ENCODE results near the gene IKBIP.

Gene IKBIP

DNA sequence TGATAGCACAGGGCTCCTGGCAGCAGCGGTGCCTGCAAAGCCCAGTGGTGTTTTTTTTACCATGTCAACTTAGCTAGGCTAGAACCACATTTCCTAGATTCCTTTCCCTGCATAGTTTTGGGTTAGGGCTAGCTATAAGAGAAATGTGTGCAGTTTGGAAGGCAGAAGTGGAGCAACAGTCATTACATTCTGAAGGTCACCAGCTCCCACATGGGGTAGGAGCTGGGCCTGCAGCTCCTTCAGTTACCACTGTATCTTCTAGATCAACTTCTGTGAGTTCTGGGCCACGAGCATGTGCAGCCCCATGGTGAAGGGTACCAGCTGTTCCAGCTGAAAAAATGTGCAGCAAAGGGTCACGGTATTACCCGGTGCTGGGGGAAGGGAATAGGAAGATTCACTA lies 53.4 kb downstream of the IKBIP start:
- H3K27me3 ChIP-seq (ENCODE audit: low read length), result no peaks in the 10 kb centered on the region
- no peak overlapping the region for H3K4me2 ChIP-seq (ENCODE audit: low read depth, low read length, poor library complexity, severe bottlenecking)
- H3K36me3 ChIP-seq (ENCODE audit: low read length), result peaks cover 14% of the 10 kb centered on the region
- H3K4me3 ChIP-seq (ENCODE audit: insufficient read depth, low read length, poor library complexity, severe bottlenecking), result no peak overlapping the region
- no peak overlapping the region for H3K27ac ChIP-seq (ENCODE audit: low read depth, low read length)
- no peaks in the 10 kb centered on the region for H3K9me2 ChIP-seq (replicated peaks; ENCODE audit: insufficient read depth, low read length)
- H2AFZ ChIP-seq (ENCODE audit: low read depth, low read length, severe bottlenecking), result no peak overlapping the region
- H3K79me2 ChIP-seq (ENCODE audit: insufficient read depth, low read length), result peaks cover 27% of the 10 kb centered on the region
- no peaks in the 10 kb centered on the region for H3K9me3 ChIP-seq (ENCODE audit: insufficient read depth, low read length)
- H3F3A ChIP-seq (ENCODE audit: insufficient read depth), result peaks cover 5% of the 10 kb centered on the region; the same call in 1 of the 2 replicates
- TF ChIP-seq EZH2phosphoT487 (conservative IDR thresholded peaks at IDR 0.05; ENCODE audit: low read length), result no peak
- TF ChIP-seq, protein P1, sequence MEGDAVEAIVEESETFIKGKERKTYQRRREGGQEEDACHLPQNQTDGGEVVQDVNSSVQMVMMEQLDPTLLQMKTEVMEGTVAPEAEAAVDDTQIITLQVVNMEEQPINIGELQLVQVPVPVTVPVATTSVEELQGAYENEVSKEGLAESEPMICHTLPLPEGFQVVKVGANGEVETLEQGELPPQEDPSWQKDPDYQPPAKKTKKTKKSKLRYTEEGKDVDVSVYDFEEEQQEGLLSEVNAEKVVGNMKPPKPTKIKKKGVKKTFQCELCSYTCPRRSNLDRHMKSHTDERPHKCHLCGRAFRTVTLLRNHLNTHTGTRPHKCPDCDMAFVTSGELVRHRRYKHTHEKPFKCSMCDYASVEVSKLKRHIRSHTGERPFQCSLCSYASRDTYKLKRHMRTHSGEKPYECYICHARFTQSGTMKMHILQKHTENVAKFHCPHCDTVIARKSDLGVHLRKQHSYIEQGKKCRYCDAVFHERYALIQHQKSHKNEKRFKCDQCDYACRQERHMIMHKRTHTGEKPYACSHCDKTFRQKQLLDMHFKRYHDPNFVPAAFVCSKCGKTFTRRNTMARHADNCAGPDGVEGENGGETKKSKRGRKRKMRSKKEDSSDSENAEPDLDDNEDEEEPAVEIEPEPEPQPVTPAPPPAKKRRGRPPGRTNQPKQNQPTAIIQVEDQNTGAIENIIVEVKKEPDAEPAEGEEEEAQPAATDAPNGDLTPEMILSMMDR (IDR thresholded peaks at IDR 0.05; ENCODE audit: insufficient read depth, low read length, poor library complexity, severe bottlenecking), result no peak
- no peak overlapping the region for H3K9ac ChIP-seq (ENCODE audit: low read length)
- H4K20me1 ChIP-seq (ENCODE audit: low read depth, low read length), result peaks cover 18% of the 10 kb centered on the region

DNA sequence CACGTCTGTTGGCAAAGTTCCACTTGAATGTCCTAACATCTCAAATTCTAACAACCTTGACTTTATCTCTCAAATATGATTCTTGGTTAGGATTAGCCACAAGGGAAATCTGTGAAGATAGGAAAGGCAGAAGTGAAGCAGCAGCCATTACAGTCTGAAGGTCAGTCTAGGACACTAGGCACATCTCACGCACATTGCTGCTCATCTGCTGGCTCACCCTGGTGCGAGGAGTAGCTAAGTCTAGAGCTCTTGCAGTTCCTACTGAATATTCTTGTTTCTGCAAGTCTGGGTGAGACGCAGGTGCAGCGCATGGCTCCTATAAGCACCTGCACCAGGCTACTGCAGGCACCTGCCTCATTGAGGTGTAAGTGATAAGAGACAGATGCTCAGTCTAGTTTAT lies 57.5 kb downstream of the IKBIP start:
- no peaks in the 10 kb centered on the region for H3K9me2 ChIP-seq (replicated peaks; ENCODE audit: insufficient read depth, low read length)
- H3K9me3 ChIP-seq (ENCODE audit: insufficient read depth, low read length), result no peaks in the 10 kb centered on the region
- TF ChIP-seq EZH2phosphoT487 (conservative IDR thresholded peaks at IDR 0.05; ENCODE audit: low read length), result no peak
- TF ChIP-seq, protein P1 (IDR thresholded peaks at IDR 0.05; ENCODE audit: insufficient read depth, low read length, poor library complexity, severe bottlenecking), result no peak
- H3K4me3 ChIP-seq (ENCODE audit: insufficient read depth, low read length, poor library complexity, severe bottlenecking), result no peak overlapping the region
- no peak overlapping the region for H3K4me2 ChIP-seq (ENCODE audit: low read depth, low read length, poor library complexity, severe bottlenecking)
- H3F3A ChIP-seq (ENCODE audit: insufficient read depth), result no peaks in the 10 kb centered on the region; the same call in 1 of the 2 replicates
- no peaks in the 10 kb centered on the region for H3K36me3 ChIP-seq (ENCODE audit: low read length)
- no peak overlapping the region for H3K9ac ChIP-seq (ENCODE audit: low read length)
- H3K27ac ChIP-seq (ENCODE audit: low read depth, low read length), result no peak overlapping the region
- no peaks in the 10 kb centered on the region for H4K20me1 ChIP-seq (ENCODE audit: low read depth, low read length)
- no peaks in the 10 kb centered on the region for H3K27me3 ChIP-seq (ENCODE audit: low read length)
- H2AFZ ChIP-seq (ENCODE audit: low read depth, low read length, severe bottlenecking), result no peak overlapping the region
- no peaks in the 10 kb centered on the region for H3K79me2 ChIP-seq (ENCODE audit: insufficient read depth, low read length)

DNA sequence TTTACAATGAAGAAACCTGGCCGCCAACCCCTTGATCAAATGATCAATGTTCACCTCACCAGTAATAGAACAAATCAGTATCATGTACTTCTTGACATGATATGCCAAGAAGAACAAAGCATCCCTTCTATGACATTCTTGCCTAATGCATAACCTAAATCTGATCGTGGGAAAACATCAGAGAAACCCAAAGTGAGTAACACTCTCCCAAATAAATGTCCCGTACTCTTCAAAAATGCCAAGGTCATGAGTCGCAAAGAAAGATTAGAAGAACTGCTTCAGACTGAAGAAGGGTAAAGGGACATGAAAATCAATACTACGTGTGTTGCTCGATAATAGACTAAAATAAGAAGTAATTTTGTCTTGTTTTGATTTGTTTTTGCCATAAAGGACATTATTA lies 62.5 kb downstream of the IKBIP start:
- H3K4me3 ChIP-seq (ENCODE audit: insufficient read depth, low read length, poor library complexity, severe bottlenecking), result no peak overlapping the region
- no peaks in the 10 kb centered on the region for H3K79me2 ChIP-seq (ENCODE audit: insufficient read depth, low read length)
- no peak overlapping the region for H3K4me2 ChIP-seq (ENCODE audit: low read depth, low read length, poor library complexity, severe bottlenecking)
- no peaks in the 10 kb centered on the region for H3K9me2 ChIP-seq (replicated peaks; ENCODE audit: insufficient read depth, low read length)
- no peaks in the 10 kb centered on the region for H3K36me3 ChIP-seq (ENCODE audit: low read length)
- H3K9ac ChIP-seq (ENCODE audit: low read length), result no peak overlapping the region
- no peaks in the 10 kb centered on the region for H3K27me3 ChIP-seq (ENCODE audit: low read length)
- H2AFZ ChIP-seq (ENCODE audit: low read depth, low read length, severe bottlenecking), result no peak overlapping the region
- TF ChIP-seq, protein P1 (IDR thresholded peaks at IDR 0.05; ENCODE audit: insufficient read depth, low read length, poor library complexity, severe bottlenecking), result no peak
- no peak for TF ChIP-seq EZH2phosphoT487 (conservative IDR thresholded peaks at IDR 0.05; ENCODE audit: low read length)
- no peaks in the 10 kb centered on the region for H4K20me1 ChIP-seq (ENCODE audit: low read depth, low read length)
- no peak overlapping the region for H3K27ac ChIP-seq (ENCODE audit: low read depth, low read length)
- H3K9me3 ChIP-seq (ENCODE audit: insufficient read depth, low read length), result no peaks in the 10 kb centered on the region
- no peaks in the 10 kb centered on the region for H3F3A ChIP-seq (ENCODE audit: insufficient read depth)
